Measurements from ENCODE around the gene TULP3. TPM values are rescaled to one million over a fixed set of nuclear protein-coding genes. Genes with fewer than 3 reads are reported as not detected.

Gene TULP3
- total RNA-seq, 1 donor from 2014 or later: 15.4 TPM

GRCh38 chr12:2902272-2902880 is 11.7 kb downstream of the TULP3 start:
- Histone ChIP-seq H3K27me3 (ENCODE audit: low read depth) (no peaks in the 10 kb centered on the region), H3K9me3 (no peaks in the 10 kb centered on the region), H3K4me3 (no peak overlapping the region), H3K4me1 (peaks cover 13% of the 10 kb centered on the region), H3K27ac (no peak overlapping the region), H3K36me3 (no peaks in the 10 kb centered on the region)
- intact Hi-C loops (cut with DNase I): no loop called here
- ATAC-seq (peak; percentile 94), DNase-seq (no peak)
- no peak for TF ChIP-seq CTCF (IDR thresholded peaks at IDR 0.05)

- intact Hi-C loops (cut with DNase I): no loop called here
- no peak for TF ChIP-seq CTCF (IDR thresholded peaks at IDR 0.05)
- no peaks in the 10 kb centered on the region for H3K27me3 ChIP-seq (ENCODE audit: low read depth)
- DNase-seq (no peak), ATAC-seq (no peak)
- H3K4me1 ChIP-seq: peaks cover 13% of the 10 kb centered on the region
- H3K27ac ChIP-seq: no peak overlapping the region
- H3K36me3 ChIP-seq: peaks cover 4% of the 10 kb centered on the region
- H3K4me3 ChIP-seq: no peak overlapping the region
- H3K9me3 ChIP-seq: no peaks in the 10 kb centered on the region
Observed at GRCh38 chr12:2904260-2904659, 13.6 kb downstream of the TULP3 start.

GRCh38 chr12:2912216-2912575 is 21.5 kb downstream of the TULP3 start:
- DNase-seq (no peak), ATAC-seq (no peak)
- no peak for TF ChIP-seq CTCF (IDR thresholded peaks at IDR 0.05)
- Histone ChIP-seq H3K27me3 (ENCODE audit: low read depth) (no peaks in the 10 kb centered on the region), H3K27ac (no peak overlapping the region), H3K4me1 (no peaks in the 10 kb centered on the region), H3K9me3 (no peaks in the 10 kb centered on the region), H3K4me3 (no peak overlapping the region), H3K36me3 (peaks cover 32% of the 10 kb centered on the region)
- intact Hi-C loops (cut with DNase I): no loop called here

GRCh38 chr12:2919249-2919648 is 28.6 kb downstream of the TULP3 start:
- no peaks in the 10 kb centered on the region for H3K27me3 ChIP-seq (ENCODE audit: low read depth)
- no peak for TF ChIP-seq CTCF (IDR thresholded peaks at IDR 0.05)
- no peak overlapping the region for H3K4me3 ChIP-seq
- DNase-seq (no peak), ATAC-seq (no peak)
- H3K27ac ChIP-seq: no peak overlapping the region
- no peaks in the 10 kb centered on the region for H3K4me1 ChIP-seq
- intact Hi-C loops (cut with DNase I): no loop called here
- no peaks in the 10 kb centered on the region for H3K9me3 ChIP-seq
- peaks cover 46% of the 10 kb centered on the region for H3K36me3 ChIP-seq

GRCh38 chr12:2922329-2922728 is 31.6 kb downstream of the TULP3 start:
- H3K4me1 ChIP-seq: no peaks in the 10 kb centered on the region
- H3K9me3 ChIP-seq: no peaks in the 10 kb centered on the region
- H3K36me3 ChIP-seq: peaks cover 69% of the 10 kb centered on the region
- DNase-seq: no peak
- H3K4me3 ChIP-seq: no peak overlapping the region
- intact Hi-C loops (cut with DNase I): no loop called here
- no peak for TF ChIP-seq CTCF (IDR thresholded peaks at IDR 0.05)
- no peak overlapping the region for H3K27ac ChIP-seq
- no peaks in the 10 kb centered on the region for H3K27me3 ChIP-seq (ENCODE audit: low read depth)
- no peak for ATAC-seq

- no peaks in the 10 kb centered on the region for H3K9me3 ChIP-seq
- H3K4me3 ChIP-seq: no peak overlapping the region
- no peaks in the 10 kb centered on the region for H3K27me3 ChIP-seq (ENCODE audit: low read depth)
- DNase-seq: no peak
- no peaks in the 10 kb centered on the region for H3K4me1 ChIP-seq
- ATAC-seq: no peak
- H3K36me3 ChIP-seq: peaks cover 76% of the 10 kb centered on the region
- no peak for TF ChIP-seq CTCF (IDR thresholded peaks at IDR 0.05)
- intact Hi-C loops (cut with DNase I): no loop called here
- no peak overlapping the region for H3K27ac ChIP-seq
Observed at GRCh38 chr12:2923057-2923456, 32.4 kb downstream of the TULP3 start.

All from lower lobe of right lung (tissue), 2 donors.